Glomerular visceral epithelial cell (primary cell): ENCODE measurements around the gene LRRN4.
"Not testable (repeated sequence)": the region's sequence is repeated elsewhere in the genome, so short reads cannot be mapped to it uniquely, and the experiment has no call there.

Experiments
- DNase-seq: peaks from one replicate; pipeline ENCODE4 v3.0.0-alpha.2; 2016; ENCODE audit errors: extremely low spot score

Gene LRRN4

DNA sequence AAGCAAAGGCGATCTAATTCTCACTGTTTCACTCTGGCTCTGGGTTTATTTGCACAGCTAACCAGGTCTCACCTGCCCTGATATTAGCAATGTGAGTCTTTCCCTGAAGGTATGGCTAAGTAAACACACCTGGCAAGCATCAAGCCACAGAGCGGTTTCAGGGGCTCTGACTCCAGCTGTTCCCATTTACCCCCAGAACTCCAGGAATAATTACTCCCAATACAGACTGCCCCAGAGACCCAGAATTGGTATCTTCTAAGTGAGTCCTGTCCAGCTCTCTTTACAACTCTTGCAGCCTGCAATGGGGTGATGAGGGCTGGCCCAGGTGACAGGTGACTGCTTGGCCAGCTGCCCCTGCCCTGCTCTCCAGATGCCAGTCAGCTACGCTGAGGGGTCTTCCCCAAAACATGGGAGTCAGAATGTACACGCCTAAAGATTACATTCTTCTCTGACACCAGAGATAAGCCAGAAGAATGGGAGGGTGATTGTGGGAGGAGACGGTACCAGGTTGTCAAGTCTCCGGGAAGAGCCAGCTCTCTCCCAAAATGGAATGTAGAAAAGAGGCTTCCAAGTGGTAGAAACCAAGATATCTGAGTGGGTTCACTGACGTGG, 4.9 kb upstream of the LRRN4 start:
- DNase-seq = no peak

DNA sequence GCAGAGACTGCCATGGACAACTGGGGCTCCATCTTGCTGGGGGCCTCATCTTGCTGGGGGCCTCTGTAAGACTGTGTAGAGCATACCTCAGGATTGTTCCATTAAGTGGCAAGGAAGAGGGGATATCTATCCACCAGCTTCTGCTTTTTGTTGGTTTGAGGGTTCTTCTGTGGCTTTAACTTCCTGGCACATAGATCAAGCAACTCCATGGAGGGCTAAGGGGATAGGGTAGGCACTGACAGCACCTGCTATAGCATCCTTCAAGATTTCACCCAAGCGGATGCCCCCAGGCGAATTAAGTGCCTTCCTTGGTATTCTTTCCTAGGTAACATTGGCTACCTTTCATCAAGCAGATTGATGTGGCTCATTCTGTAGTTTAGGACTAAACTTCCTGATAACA, 3.8 kb upstream of the LRRN4 start:
- DNase-seq = no peak

- DNase-seq = no peak
Measured at GRCh38 chr20:6057139-6057538, 3.3 kb upstream of the LRRN4 start.

DNA sequence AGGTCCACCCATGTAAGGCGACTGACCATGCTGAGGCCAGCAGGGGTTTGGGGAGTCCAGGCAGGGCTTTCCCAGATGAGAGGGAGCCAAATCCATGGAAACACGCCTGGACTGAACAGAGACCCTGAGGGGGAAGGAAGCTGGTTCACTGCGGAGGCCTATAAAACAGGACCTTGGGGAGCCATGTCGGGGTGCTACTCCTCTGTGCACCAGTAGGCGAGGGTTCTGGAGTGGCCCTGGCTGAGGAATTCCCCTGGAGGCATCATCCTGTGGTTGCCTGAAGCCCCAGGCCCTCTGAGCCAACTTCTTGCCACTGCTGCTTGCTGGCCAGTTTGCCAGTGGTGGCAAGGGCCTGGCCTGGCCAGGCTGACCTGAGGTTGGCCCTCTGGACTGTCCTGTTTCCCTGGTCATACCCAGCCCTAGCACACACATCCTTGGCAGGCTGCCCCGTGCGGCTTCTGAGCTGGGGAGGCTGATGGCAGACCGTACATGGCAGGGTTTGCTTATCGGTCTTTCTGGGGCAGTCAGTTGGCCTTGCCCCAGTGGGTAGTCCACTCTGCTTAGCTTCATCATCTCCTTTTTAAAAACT, 2.2 kb upstream of the LRRN4 start:
- peak; percentile 35 for DNase-seq

DNA sequence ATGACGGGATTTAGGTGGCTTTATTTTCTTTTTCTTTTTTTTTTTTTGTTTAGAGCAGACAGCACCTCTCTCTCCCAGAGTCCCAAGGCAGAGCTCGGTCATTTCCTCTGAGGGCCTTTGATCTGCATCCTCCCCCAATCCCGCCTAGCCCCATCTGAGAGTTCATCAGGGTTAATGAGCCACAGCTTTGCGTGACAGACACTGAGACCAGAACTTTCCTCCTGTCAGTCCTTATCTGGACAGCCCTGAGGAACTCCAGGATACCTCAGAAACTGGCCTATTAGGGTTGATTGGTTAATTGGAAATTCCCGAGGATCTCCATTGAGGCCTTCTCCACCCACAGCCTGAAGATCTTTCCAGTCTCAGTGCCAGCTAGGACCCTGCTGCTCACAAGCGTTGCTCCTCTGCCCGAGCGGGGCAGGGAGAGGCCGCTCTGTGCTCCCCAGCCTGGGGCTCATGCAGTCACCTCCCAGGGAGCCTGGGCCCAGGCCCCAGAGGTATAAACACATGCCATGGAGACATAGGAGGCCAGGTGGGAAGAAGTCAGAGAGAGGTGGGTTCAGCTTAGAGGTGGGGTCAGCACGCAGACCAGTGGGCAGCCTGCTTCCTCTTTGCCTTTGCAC, 1.4 kb upstream of the LRRN4 start:
- DNase-seq = peak; percentile 88

- peak; percentile 75 for DNase-seq
Measured at GRCh38 chr20:6054689-6055051, 810 bp upstream of the LRRN4 start.

- peak; percentile 60 for DNase-seq
Measured at GRCh38 chr20:6053064-6053775, 640 bp downstream of the LRRN4 start.

GRCh38 chr20:6051505-6051904, 2.4 kb downstream of the LRRN4 start:
- DNase-seq = peak; percentile 96

- DNase-seq = no peak
Measured at GRCh38 chr20:6048391-6048790, 5.5 kb downstream of the LRRN4 start.

GRCh38 chr20:6046432-6046831, 7.4 kb downstream of the LRRN4 start:
- DNase-seq = no peak

GRCh38 chr20:6045566-6045965, 8.3 kb downstream of the LRRN4 start:
- DNase-seq = peak; percentile 60

DNA sequence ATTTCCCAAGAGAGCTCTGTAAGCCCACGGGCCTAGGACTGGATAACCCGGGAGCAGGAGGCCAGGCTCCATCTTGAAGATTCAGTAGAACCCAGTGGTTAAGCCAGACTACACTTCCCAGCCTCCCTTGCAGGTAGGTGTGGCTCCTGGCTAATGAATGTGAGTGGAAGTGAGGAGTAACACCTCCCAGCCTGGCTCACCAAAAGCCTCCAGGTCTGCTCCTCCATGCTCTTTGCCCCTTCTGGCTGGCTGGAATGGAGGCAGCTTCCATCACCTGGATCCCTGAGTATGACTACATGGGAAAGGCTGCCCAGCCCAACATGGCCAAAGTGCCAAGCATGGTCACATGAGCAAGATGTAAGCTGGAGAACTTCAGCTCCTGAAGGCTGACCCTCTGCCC, 9.7 kb downstream of the LRRN4 start:
- DNase-seq = no peak

GRCh38 chr20:6041808-6042265, 12.0 kb downstream of the LRRN4 start:
- DNase-seq = no peak

- DNase-seq = no peak
Measured at GRCh38 chr20:6040958-6041807, 12.7 kb downstream of the LRRN4 start.

- DNase-seq = no peak
Measured at GRCh38 chr20:6040540-6040939, 13.3 kb downstream of the LRRN4 start.

DNA sequence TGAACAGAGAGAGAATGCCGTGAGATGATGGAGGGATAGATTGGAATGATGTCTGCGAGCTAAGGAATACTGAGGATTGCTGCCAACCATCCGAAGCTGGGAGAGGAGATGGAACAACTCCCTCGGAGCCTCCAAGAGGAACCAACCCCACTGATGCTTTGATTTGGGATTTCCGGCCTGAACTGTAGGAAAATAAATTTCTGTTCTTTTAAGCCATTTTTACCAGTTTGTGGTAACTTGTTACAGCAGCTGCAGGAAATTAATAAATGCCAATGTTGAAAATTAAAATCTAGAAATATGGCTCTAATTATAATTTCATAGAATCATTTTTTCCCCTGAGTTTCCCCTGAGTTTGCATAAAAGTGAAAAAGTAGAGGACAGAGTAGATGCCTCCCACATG, 14.1 kb downstream of the LRRN4 start:
- no peak for DNase-seq

- DNase-seq = no peak
Measured at GRCh38 chr20:6038256-6038655, 15.6 kb downstream of the LRRN4 start.

DNA sequence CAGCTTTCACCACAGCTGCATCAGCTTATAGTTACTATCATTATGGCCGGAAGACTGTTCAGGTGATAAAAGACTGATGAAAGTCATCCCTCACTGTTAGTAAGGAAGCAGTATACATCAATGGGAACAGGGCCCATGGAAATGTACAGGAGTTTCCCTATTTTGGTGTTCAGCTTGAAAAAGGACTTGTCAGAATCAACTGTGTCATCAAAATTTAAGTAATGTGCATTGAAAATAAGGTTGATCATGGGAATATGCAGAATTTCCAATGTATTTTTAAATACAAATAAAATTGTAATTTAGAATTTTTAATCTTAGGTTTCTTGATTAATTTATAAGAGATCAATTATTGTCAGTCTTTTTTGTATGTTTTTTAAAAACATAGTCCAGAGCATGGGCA, 16.8 kb downstream of the LRRN4 start:
- DNase-seq = no peak

- DNase-seq = no peak
Measured at GRCh38 chr20:6036213-6036612, 17.6 kb downstream of the LRRN4 start.

GRCh38 chr20:6034134-6034969, 19.5 kb downstream of the LRRN4 start:
- no peak for DNase-seq

GRCh38 chr20:6032907-6033306, 21.0 kb downstream of the LRRN4 start:
- DNase-seq = not testable (repeated sequence)
